Fibroblast of mammary gland (primary cell): ENCODE measurements around the gene PTCSC3.

ENCODE experiments used
- DNase-seq: peaks from one replicate; pipeline ENCODE4 v3.0.0-alpha.2; 2010; ENCODE audit warnings: low read depth
- H3K4me3 ChIP-seq: 2 replicates; pipeline ENCODE4 v1.5.1; 2011; ENCODE audit warnings: low read depth, mild to moderate bottlenecking, low read length, moderate library complexity; ENCODE audit not compliant: control insufficient read depth
- CTCF ChIP-seq: conservative IDR thresholded peaks from 2 replicates; pipeline ENCODE4 v1.5.1; 2011; ENCODE audit warnings: low read depth, low read length, inconsistent platforms; ENCODE audit not compliant: control insufficient read depth, insufficient read depth

PTCSC3 gene

GRCh38 chr14:36161776-36162175 lies 14.7 kb downstream of the PTCSC3 start:
- no peak for TF ChIP-seq CTCF
- no peak overlapping the region for H3K4me3 ChIP-seq
- DNase-seq, result no peak

GRCh38 chr14:36151335-36151734 lies 25.2 kb downstream of the PTCSC3 start:
- H3K4me3 ChIP-seq, result no peak overlapping the region
- DNase-seq, result no peak
- TF ChIP-seq CTCF, result no peak

- no peak for TF ChIP-seq CTCF
- DNase-seq, result no peak
These were observed 42.5 kb downstream of the PTCSC3 start for GRCh38 chr14:36134038-36134437.

GRCh38 chr14:36132826-36133225 lies 43.7 kb downstream of the PTCSC3 start:
- TF ChIP-seq CTCF, result no peak
- DNase-seq, result no peak
- no peak overlapping the region for H3K4me3 ChIP-seq

More at GRCh38 chr14:36134038-36134437, 42.5 kb downstream of the PTCSC3 start:
- no peak overlapping the region for H3K4me3 ChIP-seq

- DNase-seq, result no peak
- no peak overlapping the region for H3K4me3 ChIP-seq
- no peak for TF ChIP-seq CTCF
These were observed 46.3 kb downstream of the PTCSC3 start for GRCh38 chr14:36130186-36130585.

GRCh38 chr14:36129181-36129580 lies 47.3 kb downstream of the PTCSC3 start:
- no peak for DNase-seq
- no peak for TF ChIP-seq CTCF
- H3K4me3 ChIP-seq, result no peak overlapping the region

GRCh38 chr14:36113341-36113740 lies 63.2 kb downstream of the PTCSC3 start:
- no peak overlapping the region for H3K4me3 ChIP-seq
- no peak for DNase-seq
- no peak for TF ChIP-seq CTCF
